NB4 (cell line): ENCODE measurements around the gene ZIC4.

ENCODE experiments used
- DNase-seq: peaks from one replicate; pipeline ENCODE4 v3.0.0; 2010; ENCODE audit warnings: low read depth
- H3K4me3 ChIP-seq: one replicate; pipeline ENCODE4 v1.5.1; 2011; ENCODE audit warnings: mild to moderate bottlenecking, low read depth, low read length, moderate library complexity
- MYC ChIP-seq: IDR thresholded peaks from 2 replicates; pipeline ENCODE4 v1.6.1; 2011; ENCODE audit warnings: low read depth, low read length
- POLR2A ChIP-seq: IDR thresholded peaks from 2 replicates; pipeline ENCODE4 v1.6.1; 2011; ENCODE audit warnings: mild to moderate bottlenecking; ENCODE audit not compliant: insufficient read length; ENCODE audit errors: extremely low read depth
- TF ChIP-seq, protein P1 (sequence below): IDR thresholded peaks from one replicate; pipeline ENCODE4 v1.5.1; 2012; ENCODE audit warnings: low read depth, low read length
- TF ChIP-seq, protein P2 (sequence below): IDR thresholded peaks from 2 replicates; pipeline ENCODE4 v1.6.1; 2011; ENCODE audit warnings: low read depth, low read length

ZIC4 gene

GRCh38 chr3:147412917-147413685 lies 6.8 kb upstream of the ZIC4 start:
- H3K4me3 ChIP-seq: no peak overlapping the region
- no peak for DNase-seq
- TF ChIP-seq, protein P1, sequence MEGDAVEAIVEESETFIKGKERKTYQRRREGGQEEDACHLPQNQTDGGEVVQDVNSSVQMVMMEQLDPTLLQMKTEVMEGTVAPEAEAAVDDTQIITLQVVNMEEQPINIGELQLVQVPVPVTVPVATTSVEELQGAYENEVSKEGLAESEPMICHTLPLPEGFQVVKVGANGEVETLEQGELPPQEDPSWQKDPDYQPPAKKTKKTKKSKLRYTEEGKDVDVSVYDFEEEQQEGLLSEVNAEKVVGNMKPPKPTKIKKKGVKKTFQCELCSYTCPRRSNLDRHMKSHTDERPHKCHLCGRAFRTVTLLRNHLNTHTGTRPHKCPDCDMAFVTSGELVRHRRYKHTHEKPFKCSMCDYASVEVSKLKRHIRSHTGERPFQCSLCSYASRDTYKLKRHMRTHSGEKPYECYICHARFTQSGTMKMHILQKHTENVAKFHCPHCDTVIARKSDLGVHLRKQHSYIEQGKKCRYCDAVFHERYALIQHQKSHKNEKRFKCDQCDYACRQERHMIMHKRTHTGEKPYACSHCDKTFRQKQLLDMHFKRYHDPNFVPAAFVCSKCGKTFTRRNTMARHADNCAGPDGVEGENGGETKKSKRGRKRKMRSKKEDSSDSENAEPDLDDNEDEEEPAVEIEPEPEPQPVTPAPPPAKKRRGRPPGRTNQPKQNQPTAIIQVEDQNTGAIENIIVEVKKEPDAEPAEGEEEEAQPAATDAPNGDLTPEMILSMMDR: no peak
- TF ChIP-seq, protein P2, sequence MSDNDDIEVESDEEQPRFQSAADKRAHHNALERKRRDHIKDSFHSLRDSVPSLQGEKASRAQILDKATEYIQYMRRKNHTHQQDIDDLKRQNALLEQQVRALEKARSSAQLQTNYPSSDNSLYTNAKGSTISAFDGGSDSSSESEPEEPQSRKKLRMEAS: no peak
- TF ChIP-seq POLR2A (no peak), MYC (no peak)

GRCh38 chr3:147412261-147412916 lies 6.0 kb upstream of the ZIC4 start:
- TF ChIP-seq MYC (no peak), POLR2A (no peak)
- TF ChIP-seq, protein P2: no peak
- TF ChIP-seq, protein P1: no peak
- no peak overlapping the region for H3K4me3 ChIP-seq
- no peak for DNase-seq

DNA sequence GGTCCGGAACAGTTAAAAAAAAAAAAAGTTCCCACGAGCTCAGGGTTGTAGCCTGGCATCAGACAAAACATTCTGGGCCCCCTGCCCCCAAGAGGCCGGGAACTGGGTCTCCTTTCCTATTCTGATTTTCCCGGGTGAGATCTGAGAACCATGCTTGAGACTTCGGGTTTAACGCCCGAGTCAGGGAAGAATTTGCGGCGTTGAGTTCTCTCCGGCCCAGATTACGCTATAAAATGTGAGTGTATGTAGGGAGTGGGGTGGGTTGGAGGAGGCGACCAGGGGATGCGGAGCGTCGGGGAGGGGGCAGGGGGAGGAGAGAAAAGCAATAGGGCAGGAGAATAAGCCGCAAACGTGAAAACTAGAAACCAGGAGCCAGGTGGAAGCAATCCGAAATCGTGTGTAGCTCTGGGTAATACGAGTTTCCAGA lies 5.5 kb upstream of the ZIC4 start:
- DNase-seq: no peak
- TF ChIP-seq, protein P1: no peak
- TF ChIP-seq, protein P2: no peak
- TF ChIP-seq POLR2A: no peak
- TF ChIP-seq MYC: no peak
- no peak overlapping the region for H3K4me3 ChIP-seq

- no peak overlapping the region for H3K4me3 ChIP-seq
- TF ChIP-seq, protein P1: no peak
- TF ChIP-seq POLR2A (no peak), MYC (no peak)
- TF ChIP-seq, protein P2: no peak
- no peak for DNase-seq
Observed at GRCh38 chr3:147411238-147411814, 5.0 kb upstream of the ZIC4 start.

DNA sequence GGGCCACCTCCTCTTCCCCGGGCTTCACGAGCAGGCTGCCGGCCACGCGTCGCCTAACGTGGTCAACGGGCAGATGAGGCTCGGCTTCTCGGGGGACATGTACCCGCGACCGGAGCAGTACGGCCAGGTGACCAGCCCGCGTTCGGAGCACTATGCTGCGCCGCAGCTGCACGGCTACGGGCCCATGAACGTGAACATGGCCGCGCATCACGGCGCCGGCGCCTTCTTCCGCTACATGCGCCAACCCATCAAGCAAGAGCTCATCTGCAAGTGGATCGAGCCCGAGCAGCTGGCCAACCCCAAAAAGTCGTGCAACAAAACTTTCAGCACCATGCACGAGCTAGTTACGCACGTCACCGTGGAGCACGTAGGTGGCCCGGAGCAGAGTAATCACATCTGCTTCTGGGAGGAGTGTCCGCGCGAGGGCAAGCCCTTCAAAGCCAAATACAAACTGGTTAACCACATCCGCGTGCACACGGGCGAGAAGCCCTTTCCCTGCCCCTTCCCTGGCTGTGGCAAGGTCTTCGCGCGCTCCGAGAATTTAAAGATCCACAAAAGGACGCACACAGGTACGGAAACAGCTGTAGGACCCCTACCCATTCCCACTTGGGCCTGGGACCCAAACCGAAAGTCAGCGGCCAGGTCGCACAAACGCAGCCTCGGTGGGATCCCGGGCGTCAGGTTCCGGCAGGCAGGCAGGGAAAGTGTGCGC lies 4.3 kb upstream of the ZIC4 start:
- DNase-seq: peak; percentile 2
- no peak overlapping the region for H3K4me3 ChIP-seq
- TF ChIP-seq, protein P2: no peak
- TF ChIP-seq, protein P1: no peak
- TF ChIP-seq MYC (no peak), POLR2A (no peak)
